GM12875 (cell line): ENCODE measurements around the gene GRXCR2.

ENCODE experiments used
- H3K4me3 ChIP-seq: one replicate; pipeline ENCODE4 v1.5.1; 2011; ENCODE audit warnings: low read depth, low read length, control low read depth
- CTCF ChIP-seq: IDR thresholded peaks from 2 replicates; pipeline ENCODE4 v1.5.1; 2011; ENCODE audit warnings: low read depth, mild to moderate bottlenecking, control low read depth, inconsistent platforms, low read length, moderate library complexity, borderline replicate concordance; ENCODE audit not compliant: insufficient read depth

GRXCR2 gene

GRCh38 chr5:145826895-145827674, 45.7 kb downstream of the GRXCR2 start:
- TF ChIP-seq CTCF: no peak
- no peak overlapping the region for H3K4me3 ChIP-seq

DNA sequence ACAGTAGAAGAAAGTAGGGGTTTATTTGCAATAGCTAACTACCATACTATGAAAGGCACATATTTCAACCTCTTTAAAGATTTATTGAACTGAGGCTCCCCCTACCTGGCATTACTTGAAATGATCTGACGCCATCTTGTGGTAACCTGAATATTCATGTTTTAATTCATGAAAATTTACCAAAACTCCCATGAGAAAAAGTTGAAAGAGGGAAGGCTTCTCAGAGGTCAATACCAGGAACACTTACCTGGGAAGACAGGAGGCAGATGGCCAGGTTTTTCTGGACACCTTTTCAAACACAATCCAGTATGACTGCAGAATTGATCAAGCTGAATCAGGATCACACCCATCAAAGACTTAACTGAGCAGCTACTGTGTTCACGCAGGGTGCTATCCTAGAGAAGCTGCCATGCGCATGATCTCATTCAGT, 47.0 kb downstream of the GRXCR2 start:
- peak; percentile 42; the same call in 1 of the 2 replicates for TF ChIP-seq CTCF
- H3K4me3 ChIP-seq: no peak overlapping the region

GRCh38 chr5:145824040-145824439, 48.8 kb downstream of the GRXCR2 start:
- H3K4me3 ChIP-seq: no peak overlapping the region
- no peak for TF ChIP-seq CTCF

DNA sequence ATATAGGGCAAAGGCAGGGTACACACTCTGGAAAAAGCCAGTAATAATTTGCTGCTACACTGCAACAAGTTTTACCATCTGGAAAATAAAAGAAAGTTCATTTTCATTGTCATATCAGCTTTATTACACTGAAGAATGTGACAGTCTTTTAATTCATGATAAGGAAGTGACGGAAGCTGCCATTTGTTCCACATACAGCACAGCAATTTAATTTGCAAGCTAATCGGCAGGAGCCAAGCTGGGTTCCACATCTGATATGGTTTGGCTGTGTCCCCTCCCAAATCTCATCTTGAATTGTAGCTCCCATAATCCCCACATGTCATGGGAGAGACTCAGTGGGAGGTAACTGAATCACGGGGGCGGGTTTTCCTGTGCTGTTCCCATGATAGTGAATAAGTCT, 54.2 kb downstream of the GRXCR2 start:
- no peak for TF ChIP-seq CTCF
- no peak overlapping the region for H3K4me3 ChIP-seq

DNA sequence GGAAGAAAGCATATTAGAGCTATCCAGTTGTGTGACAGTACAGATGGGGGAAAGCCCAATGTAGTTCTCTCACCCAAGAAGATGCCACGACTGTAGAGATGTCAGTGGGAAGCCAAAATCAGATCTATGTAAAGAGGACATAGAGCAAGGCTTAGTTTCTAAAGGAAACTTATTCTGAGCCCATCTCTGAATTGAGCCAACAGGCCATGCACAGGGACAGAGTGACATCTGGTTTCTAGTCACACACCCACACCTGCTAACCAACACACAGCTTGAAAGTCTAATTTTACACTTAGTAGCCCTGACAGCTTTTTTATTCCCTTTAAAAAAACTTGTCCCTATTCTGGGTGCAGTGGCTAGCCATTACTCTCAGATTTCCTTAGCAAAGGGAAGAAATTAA, 59.9 kb downstream of the GRXCR2 start:
- TF ChIP-seq CTCF: no peak
- H3K4me3 ChIP-seq: no peak overlapping the region

GRCh38 chr5:145811834-145812625, 60.8 kb downstream of the GRXCR2 start:
- no peak overlapping the region for H3K4me3 ChIP-seq
- TF ChIP-seq CTCF: no peak
